ENCODE data around the gene PRKAG2. TPM values are rescaled to one million over a fixed set of nuclear protein-coding genes. Genes with fewer than 3 reads are reported as not detected.

Gene PRKAG2
- total and polyA plus RNA-seq, 4 donors = 17.5 to 33.3 (median 23.9) TPM

DNA sequence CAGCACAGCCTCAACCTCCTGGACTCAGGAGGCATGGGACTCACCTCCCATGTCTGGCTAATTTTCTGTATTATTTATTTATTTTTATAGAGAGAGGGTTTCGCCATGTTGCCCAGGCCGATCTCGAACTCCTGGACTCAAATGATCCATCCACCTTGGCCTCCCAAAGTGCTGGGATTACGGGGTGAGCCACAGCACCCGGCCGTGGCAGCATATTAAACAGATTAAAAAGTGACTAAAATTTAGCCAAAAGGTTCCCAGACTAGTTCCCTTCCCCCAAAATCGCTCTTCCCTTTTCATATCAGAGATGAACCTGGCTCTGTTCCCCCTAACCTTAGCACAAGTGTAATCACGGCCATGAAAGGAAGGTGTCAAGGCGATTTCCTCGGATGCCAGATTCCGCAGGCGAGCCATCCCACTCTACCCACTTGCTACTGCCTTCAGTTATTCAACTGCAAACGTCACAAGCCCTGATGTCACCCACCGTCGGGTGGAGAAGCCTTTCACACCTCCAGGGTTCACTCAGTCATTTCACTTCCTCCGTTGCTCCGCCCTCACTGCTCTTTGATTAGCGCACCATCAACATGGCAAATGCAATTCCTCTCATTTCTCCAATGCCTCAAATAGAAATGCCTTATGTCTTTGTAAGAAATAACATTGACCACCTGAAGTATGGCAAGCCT is 252.5 kb downstream of the PRKAG2 start:
- H3K9me3 ChIP-seq (ENCODE audit: control insufficient read depth in 4 of 4, insufficient read depth in 3 of 4, low read length in 3 of 4) = no peaks in the 10 kb centered on the region
- H3K4me1 ChIP-seq (ENCODE audit: control insufficient read depth in 5 of 5, insufficient read depth in 5 of 5, low read length in 5 of 5) = peaks cover 0 to 3% (median under 1%) of the 10 kb centered on the region in 5 donors
- H3K27ac ChIP-seq (ENCODE audit: low read depth in 1 of 2, low read length in 1 of 2) = no peak overlapping the region
- ATAC-seq (ENCODE audit: insufficient read depth, low FRiP score) (no peak), DNase-seq (no peak)
- TF ChIP-seq, protein P1, sequence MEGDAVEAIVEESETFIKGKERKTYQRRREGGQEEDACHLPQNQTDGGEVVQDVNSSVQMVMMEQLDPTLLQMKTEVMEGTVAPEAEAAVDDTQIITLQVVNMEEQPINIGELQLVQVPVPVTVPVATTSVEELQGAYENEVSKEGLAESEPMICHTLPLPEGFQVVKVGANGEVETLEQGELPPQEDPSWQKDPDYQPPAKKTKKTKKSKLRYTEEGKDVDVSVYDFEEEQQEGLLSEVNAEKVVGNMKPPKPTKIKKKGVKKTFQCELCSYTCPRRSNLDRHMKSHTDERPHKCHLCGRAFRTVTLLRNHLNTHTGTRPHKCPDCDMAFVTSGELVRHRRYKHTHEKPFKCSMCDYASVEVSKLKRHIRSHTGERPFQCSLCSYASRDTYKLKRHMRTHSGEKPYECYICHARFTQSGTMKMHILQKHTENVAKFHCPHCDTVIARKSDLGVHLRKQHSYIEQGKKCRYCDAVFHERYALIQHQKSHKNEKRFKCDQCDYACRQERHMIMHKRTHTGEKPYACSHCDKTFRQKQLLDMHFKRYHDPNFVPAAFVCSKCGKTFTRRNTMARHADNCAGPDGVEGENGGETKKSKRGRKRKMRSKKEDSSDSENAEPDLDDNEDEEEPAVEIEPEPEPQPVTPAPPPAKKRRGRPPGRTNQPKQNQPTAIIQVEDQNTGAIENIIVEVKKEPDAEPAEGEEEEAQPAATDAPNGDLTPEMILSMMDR (IDR thresholded peaks at IDR 0.05; ENCODE audit: control extremely low read depth, extremely low read depth) = no peak
- H3K36me3 ChIP-seq (ENCODE audit: control insufficient read depth in 4 of 4, insufficient read depth in 4 of 4, low read length in 4 of 4) = no peaks in the 10 kb centered on the region
- 89 to 90% methylated on average over 18 of the region's 18 CpGs for WGBS, 2 donors
- no peaks in the 10 kb centered on the region for H3K27me3 ChIP-seq (ENCODE audit: control insufficient read depth in 3 of 3, insufficient read depth in 3 of 3, low read length in 2 of 3)
- H3K9ac ChIP-seq (ENCODE audit: insufficient read depth in 1 of 2, low read length in 2 of 2) = no peak overlapping the region
- H3K4me3 ChIP-seq = no peak overlapping the region

DNA sequence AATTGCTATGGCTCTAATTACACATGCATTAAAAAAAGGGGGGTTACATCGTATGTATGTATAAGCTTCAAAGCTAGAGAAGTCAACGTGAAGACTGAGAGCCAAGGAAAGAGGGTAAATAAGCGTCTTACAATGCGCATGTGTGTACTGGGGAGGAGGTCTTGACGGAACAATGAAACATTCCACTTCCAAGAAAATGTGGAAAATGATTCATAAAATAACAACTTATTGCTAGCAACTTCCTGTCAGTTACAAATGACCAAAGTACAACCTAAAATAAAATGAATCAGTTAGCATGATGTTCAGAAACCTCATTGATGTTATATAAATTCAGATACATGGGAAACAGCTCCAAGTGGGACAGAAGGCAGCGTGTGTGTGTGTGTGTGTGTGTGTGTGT is 253.1 kb downstream of the PRKAG2 start:
- WGBS, 2 donors = 91 to 92% methylated on average over 6 of the region's 6 CpGs
- DNase-seq = no peak
- Histone ChIP-seq H3K36me3 (ENCODE audit: control insufficient read depth in 4 of 4, insufficient read depth in 4 of 4, low read length in 4 of 4) (no peaks in the 10 kb centered on the region), H3K27ac (ENCODE audit: low read depth in 1 of 2, low read length in 1 of 2) (no peak overlapping the region), H3K4me3 (no peak overlapping the region), H3K9me3 (ENCODE audit: control insufficient read depth in 4 of 4, insufficient read depth in 3 of 4, low read length in 3 of 4) (no peaks in the 10 kb centered on the region), H3K9ac (ENCODE audit: insufficient read depth in 1 of 2, low read length in 2 of 2) (no peak overlapping the region), H3K27me3 (ENCODE audit: control insufficient read depth in 3 of 3, insufficient read depth in 3 of 3, low read length in 2 of 3) (no peaks in the 10 kb centered on the region), H3K4me1 (ENCODE audit: control insufficient read depth in 5 of 5, insufficient read depth in 5 of 5, low read length in 5 of 5) (peaks cover 0 to 3% (median 0%) of the 10 kb centered on the region in 5 donors)
- no peak for ATAC-seq (ENCODE audit: insufficient read depth, low FRiP score)
- TF ChIP-seq, protein P1 (IDR thresholded peaks at IDR 0.05; ENCODE audit: control extremely low read depth, extremely low read depth) = no peak

DNA sequence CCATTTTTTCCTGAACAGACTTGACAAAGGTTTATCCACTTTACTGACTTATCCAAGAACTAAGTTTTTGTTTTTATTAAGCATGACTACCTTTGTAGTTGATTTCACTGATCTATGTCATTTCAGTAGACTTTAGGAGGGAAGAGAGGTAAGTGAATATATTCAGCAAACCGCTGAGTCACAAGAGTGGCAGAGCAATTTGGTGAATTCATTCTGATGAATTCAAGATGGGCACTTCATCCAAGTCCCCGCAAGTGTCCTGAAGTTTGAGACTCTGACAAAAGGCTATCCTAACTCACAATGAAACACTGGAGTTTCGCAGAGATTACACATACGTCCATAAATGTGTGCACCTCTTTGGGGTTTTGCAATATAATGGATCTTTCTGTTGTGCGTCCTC is 255.0 kb downstream of the PRKAG2 start:
- ATAC-seq (ENCODE audit: insufficient read depth, low FRiP score) = no peak
- H3K27me3 ChIP-seq (ENCODE audit: control insufficient read depth in 3 of 3, insufficient read depth in 3 of 3, low read length in 2 of 3) = no peaks in the 10 kb centered on the region
- peaks cover 0 to 3% (median 0%) of the 10 kb centered on the region in 5 donors for H3K4me1 ChIP-seq (ENCODE audit: control insufficient read depth in 5 of 5, insufficient read depth in 5 of 5, low read length in 5 of 5)
- H3K9me3 ChIP-seq (ENCODE audit: control insufficient read depth in 4 of 4, insufficient read depth in 3 of 4, low read length in 3 of 4) = no peaks in the 10 kb centered on the region
- TF ChIP-seq, protein P1 (IDR thresholded peaks at IDR 0.05; ENCODE audit: control extremely low read depth, extremely low read depth) = no peak
- H3K9ac ChIP-seq (ENCODE audit: insufficient read depth in 1 of 2, low read length in 2 of 2) = no peak overlapping the region
- H3K27ac ChIP-seq (ENCODE audit: low read depth in 1 of 2, low read length in 1 of 2) = no peak overlapping the region
- no peak overlapping the region for H3K4me3 ChIP-seq
- DNase-seq = no peak
- no peaks in the 10 kb centered on the region for H3K36me3 ChIP-seq (ENCODE audit: control insufficient read depth in 4 of 4, insufficient read depth in 4 of 4, low read length in 4 of 4)
- WGBS, 2 donors = 89 to 96% methylated on average over 5 of the region's 5 CpGs
